GM13976 (cell line): ENCODE results near the gene C18orf32.
"Not testable (repeated sequence)": the region's sequence is repeated elsewhere in the genome, so short reads cannot be mapped to it uniquely, and the experiment has no call there.

Experiments used
- DNase-seq: peaks from one replicate; pipeline ENCODE4 v3.0.0; 2012; ENCODE audit warnings: low spot score
- in situ Hi-C: fragments of 300-500 bp; cut with MboI; formaldehyde crosslinking; loops from one replicate; pipeline ENCODE4 v1.12.0; 2022; ENCODE audit warnings: low sequenced_read_pairs, mixed read lengths, inconsistent platforms; ENCODE audit not compliant: unreplicated experiment
- TF ChIP-seq, protein P1 (sequence below): IDR thresholded peaks from 2 replicates; pipeline ENCODE4 v1.5.1; 2012; ENCODE audit warnings: borderline replicate concordance, mild to moderate bottlenecking; ENCODE audit not compliant: insufficient read depth; ENCODE audit errors: extremely low read depth, missing control alignments, control extremely low read depth

C18orf32 gene

DNA sequence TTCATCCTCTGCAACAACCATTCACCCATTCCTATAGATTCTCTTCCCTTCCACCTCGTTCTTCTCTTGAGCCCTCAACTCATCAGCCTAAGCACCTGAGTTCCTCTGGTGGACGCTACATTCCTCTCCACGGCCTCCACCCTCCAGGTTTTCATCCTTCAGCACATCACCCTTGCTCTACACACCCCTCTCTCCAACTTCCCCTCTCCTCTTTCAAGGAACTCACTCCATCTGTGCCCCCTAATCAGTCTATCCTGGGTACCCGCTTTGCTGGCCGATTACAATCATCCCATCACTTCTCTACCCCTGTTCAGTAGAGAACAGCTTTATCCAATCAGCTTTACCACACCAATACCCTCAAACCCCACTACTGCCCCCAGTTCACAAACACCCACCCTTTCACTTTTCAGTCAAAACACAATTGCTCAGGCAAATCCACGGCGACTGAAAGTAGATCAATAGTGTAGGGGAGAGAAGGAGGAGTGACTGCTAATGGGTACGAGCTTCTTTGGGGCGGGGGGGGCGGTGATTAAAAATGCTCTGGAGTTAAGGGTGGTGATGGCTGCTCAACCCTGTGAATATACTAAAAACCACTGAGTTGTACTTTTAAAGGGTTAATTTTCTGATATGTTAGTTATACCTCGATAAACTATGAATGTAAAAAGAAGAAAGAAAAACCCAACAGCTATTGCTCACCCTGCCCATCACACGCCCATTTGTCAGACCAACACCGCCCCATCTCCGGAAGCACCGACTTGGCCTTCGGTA, 27.4 kb downstream of the C18orf32 start:
- peak; percentile 61 for DNase-seq
- in situ Hi-C loops: no loop called here
- TF ChIP-seq, protein P1, sequence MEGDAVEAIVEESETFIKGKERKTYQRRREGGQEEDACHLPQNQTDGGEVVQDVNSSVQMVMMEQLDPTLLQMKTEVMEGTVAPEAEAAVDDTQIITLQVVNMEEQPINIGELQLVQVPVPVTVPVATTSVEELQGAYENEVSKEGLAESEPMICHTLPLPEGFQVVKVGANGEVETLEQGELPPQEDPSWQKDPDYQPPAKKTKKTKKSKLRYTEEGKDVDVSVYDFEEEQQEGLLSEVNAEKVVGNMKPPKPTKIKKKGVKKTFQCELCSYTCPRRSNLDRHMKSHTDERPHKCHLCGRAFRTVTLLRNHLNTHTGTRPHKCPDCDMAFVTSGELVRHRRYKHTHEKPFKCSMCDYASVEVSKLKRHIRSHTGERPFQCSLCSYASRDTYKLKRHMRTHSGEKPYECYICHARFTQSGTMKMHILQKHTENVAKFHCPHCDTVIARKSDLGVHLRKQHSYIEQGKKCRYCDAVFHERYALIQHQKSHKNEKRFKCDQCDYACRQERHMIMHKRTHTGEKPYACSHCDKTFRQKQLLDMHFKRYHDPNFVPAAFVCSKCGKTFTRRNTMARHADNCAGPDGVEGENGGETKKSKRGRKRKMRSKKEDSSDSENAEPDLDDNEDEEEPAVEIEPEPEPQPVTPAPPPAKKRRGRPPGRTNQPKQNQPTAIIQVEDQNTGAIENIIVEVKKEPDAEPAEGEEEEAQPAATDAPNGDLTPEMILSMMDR: no peak

DNA sequence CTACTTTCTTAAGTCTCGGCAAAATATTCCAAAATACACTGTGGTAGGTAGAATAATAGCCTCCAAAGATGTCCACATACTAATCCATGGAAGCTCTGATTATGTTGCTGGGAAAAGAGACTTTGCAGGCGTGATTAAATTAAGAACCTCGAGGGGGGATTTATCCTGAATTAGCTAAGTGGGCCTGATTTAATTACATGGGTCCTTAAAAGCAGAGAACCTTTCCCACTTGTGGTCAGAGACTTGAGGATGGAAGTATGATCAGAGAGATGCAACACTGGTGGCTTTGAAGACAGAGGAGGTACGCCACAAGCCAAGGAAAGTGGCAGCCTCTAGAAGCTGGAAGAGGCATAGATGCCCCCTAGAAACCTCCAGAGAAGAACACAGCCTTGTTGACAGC, 29.4 kb downstream of the C18orf32 start:
- TF ChIP-seq, protein P1: no peak
- in situ Hi-C loops: no loop called here
- DNase-seq: no peak

DNA sequence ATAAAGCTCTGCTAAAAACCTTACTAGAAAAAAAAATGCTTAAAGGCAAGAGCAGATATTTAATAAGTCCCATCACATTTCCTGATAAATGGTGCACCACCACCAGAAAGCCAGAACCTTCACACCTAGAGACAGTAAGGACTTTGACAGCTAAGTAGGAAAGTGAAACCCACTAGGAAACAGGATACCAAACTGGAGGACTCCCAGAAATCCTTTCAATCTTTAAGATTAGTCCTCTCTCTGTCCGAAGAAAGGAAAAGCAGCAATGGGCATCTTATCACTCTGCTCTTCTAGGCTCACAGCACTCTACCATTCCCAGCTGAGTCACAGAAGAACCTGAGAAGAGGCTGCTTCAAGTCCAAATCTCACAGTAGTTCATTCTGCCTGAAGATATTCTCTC, 30.2 kb downstream of the C18orf32 start:
- TF ChIP-seq, protein P1: no peak
- in situ Hi-C loops: no loop called here
- DNase-seq: no peak

DNA sequence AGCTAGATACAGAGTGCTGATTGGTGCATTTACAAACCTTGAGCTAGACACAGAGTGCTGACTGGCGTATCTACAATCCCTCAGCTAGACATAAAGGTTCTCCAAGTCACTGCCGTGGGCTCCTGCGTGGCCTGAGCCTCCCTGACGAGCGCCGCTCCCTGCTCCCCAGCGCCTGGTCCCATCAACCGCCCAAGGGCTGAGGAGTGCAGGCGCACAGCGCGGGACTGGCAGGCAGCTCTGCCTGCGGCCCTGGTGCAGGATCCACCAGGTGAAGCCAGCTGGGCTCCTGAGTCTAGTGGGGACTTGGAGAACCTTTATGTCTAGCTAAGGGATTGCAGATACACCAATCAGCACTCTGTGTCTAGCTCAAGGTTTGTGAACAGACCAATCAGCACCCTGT, 34.5 kb downstream of the C18orf32 start:
- DNase-seq, in situ Hi-C loops: not testable (repeated sequence)

DNA sequence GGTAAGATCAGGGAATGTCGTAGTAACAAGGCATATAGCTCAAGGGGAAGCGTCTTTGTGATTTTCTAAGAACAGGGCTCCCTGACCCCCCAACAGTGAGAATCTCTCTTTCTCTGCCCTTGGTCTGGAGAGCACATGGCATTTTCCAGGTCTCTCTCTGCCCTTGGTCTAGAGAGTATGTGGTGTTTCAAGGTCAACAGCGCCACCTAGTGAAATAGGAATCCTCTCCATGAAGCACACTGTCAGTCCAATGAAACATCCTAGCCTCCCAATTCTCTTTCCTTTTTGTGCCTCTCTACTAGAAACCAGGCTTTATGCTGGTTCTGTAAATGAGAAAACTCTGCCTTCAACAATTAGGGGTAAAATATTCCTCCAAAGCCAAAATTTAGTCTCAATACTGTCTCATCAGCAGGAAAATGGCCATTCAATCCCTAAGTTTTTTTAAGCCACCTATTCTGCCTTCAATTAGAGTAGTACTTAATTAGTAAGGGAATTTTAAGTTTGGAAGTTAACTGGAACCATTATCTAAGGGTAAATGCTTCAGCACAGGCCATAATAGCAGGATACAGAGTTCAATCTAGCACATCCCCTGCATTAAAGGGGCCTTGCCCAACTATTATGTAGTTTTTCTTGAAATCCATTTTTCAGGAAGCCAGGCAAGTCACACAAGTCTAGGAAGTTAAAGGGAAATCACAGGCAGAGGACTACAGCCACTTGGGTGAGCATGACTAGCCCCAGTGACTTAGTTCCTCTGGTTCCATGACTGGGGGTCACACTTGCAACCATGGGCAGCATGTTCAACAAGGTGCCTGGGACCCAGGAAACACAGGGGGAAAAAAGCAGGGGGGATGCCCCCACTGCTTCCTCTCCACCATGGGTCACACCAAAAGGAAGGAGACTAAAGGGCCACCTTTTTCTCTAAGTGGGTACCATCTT, 39.0 kb downstream of the C18orf32 start:
- TF ChIP-seq, protein P1: no peak
- in situ Hi-C loops: loop anchor here (25.0 kb wide), 1 partner anchor 761 kb away; no protein-coding TSS in a partner anchor
- peak; percentile 32 for DNase-seq

DNA sequence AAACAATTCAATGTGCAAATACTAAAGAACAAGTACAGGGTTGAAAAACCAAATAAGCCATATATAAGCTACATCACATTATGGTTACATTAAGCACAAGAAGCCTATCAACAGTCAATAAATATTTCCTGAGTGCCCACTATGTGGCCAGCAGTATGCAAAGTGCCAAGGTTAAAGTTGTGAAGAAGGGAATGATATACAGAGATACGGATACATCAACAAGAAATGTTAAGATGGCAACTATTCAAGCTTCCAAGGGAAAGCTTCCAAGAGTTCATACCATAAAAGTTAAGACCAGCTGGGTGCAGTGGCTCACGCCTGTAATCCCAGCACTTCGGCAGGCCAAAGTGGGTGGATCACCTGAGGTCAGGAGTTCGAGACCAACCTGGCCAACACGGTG, 40.6 kb downstream of the C18orf32 start:
- no peak for DNase-seq
- in situ Hi-C loops: loop anchor here (25.0 kb wide), 1 partner anchor 759 kb away; no protein-coding TSS in a partner anchor
- TF ChIP-seq, protein P1: no peak
